A673 (cell line): ENCODE data around the gene LCE6A. TPM values are rescaled to one million over a fixed set of nuclear protein-coding genes. Genes with fewer than 3 reads are reported as not detected.

Experiments
- Bru-seq: library from RNA; stranded (reverse); fragments of 400-500 nt; gene quantifications from one replicate; lab custom pipeline; 2021; lab: Mats Ljungman, UMichigan
- BruChase-seq, 2 experiments: library from RNA; stranded (reverse); fragments of 400-500 nt; gene quantifications; one replicate each; lab custom pipeline; 2021; lab: Mats Ljungman, UMichigan
- BruUV-seq: library from RNA; stranded (reverse); fragments of 400-500 nt; replicated peaks from 2 replicates; lab custom pipeline; 2021; lab: Mats Ljungman, UMichigan
- CTCF ChIA-PET: fragments of 300-600 bp; sonication (Branson Sonifier 250); formaldehyde crosslinking; loops from one replicate; lab custom pipeline; 2022; ENCODE audit warnings: antibody characterized with exemption; lab: Charles Lee
- POLR2A ChIA-PET: fragments of 300-600 bp; sonication (Branson Sonifier 250); formaldehyde crosslinking; loops from one replicate; lab custom pipeline; 2022; ENCODE audit warnings: antibody characterized with exemption; ENCODE audit not compliant: low non-redundant PET; lab: Charles Lee
- DNase-seq: peaks from one replicate; pipeline ENCODE4 v3.0.0-alpha.2; 2015; ENCODE audit warnings: low spot score
- H3K27ac ChIP-seq: fragments of 200-600 bp; sonication (generic); 2 replicates; pipeline ENCODE4 v1.5.1; 2016; ENCODE audit warnings: mixed run types, low read depth, mild to moderate bottlenecking, mixed read lengths, antibody characterized with exemption, low read length; ENCODE audit not compliant: poor library complexity, severe bottlenecking
- H3K27me3 ChIP-seq: fragments of 200-600 bp; sonication (generic); replicated peaks from 2 replicates; pipeline ENCODE4 v1.6.1; 2017; ENCODE audit warnings: mixed run types, low read depth, mild to moderate bottlenecking, mixed read lengths, antibody characterized with exemption, low read length; ENCODE audit not compliant: insufficient read depth, poor library complexity
- H3K36me3 ChIP-seq: fragments of 200-600 bp; sonication (generic); 2 replicates; pipeline ENCODE4 v1.6.1; 2016; ENCODE audit warnings: mixed run types, mild to moderate bottlenecking, mixed read lengths, antibody characterized with exemption, low read length; ENCODE audit not compliant: insufficient read depth, poor library complexity, severe bottlenecking
- H3K4me1 ChIP-seq: fragments of 200-600 bp; sonication (generic); 2 replicates; pipeline ENCODE4 v1.6.1; 2017; ENCODE audit warnings: mixed run types, mild to moderate bottlenecking, mixed read lengths, antibody characterized with exemption, low read length; ENCODE audit not compliant: insufficient read depth, poor library complexity, severe bottlenecking
- H3K4me3 ChIP-seq: fragments of 200-600 bp; sonication (generic); 2 replicates; pipeline ENCODE4 v1.5.1; 2016; ENCODE audit warnings: low read depth, mixed run types, mild to moderate bottlenecking, mixed read lengths, low read length; ENCODE audit not compliant: poor library complexity, severe bottlenecking
- H3K9me3 ChIP-seq: fragments of 200-600 bp; sonication (generic); 2 replicates; pipeline ENCODE4 v1.6.1; 2016; ENCODE audit warnings: mixed run types, low read depth, mild to moderate bottlenecking, mixed read lengths, antibody characterized with exemption, low read length; ENCODE audit not compliant: poor library complexity, severe bottlenecking
- CTCF ChIP-seq: fragments of 300-800, 200-600 bp; sonication (generic); conservative IDR thresholded peaks from 2 replicates; pipeline ENCODE4 v1.5.1; 2017; ENCODE audit warnings: low read depth, mild to moderate bottlenecking, antibody characterized with exemption, low read length, moderate library complexity, mixed read lengths
- EZH2 ChIP-seq: fragments of 200-600 bp; sonication (generic); IDR thresholded peaks from 2 replicates; pipeline ENCODE4 v1.6.1; 2017; ENCODE audit warnings: borderline replicate concordance, low read depth, mild to moderate bottlenecking, mixed read lengths, antibody characterized with exemption, low read length; ENCODE audit not compliant: poor library complexity, severe bottlenecking
- intact Hi-C: fragments of 100-400 bp; cut with micrococcal nuclease; formaldehyde crosslinking; loops from one replicate; pipeline ENCODE4 v1.10.0; 2022; ENCODE audit not compliant: unreplicated experiment
- long read RNA-seq: library from polyadenylated mRNA; stranded (forward); transcript quantifications from one replicate; pipeline ENCODE4 v2.0.0, GENCODE V29; 2022
- total RNA-seq: library from RNA; stranded (reverse); gene quantifications from 2 replicates; pipeline ENCODE4 v1.2.3, GENCODE V29; 2021

LCE6A gene
- not detected in 2 replicates for total RNA-seq
- not detected for Bru-seq, nascent RNA
- not detected for BruChase-seq, experiment 1, labeled RNA remaining after a 2-hour chase
- not detected for BruChase-seq, experiment 2, labeled RNA remaining after a 6-hour chase
- long read RNA-seq, result 0 reads

GRCh38 chr1:152842556-152842955 is at the start of gene LCE6A:
Gene LCE6A (plus strand): TSS chr1:152842856. CDS start chr1:152843521, 665 bp downstream.
- POLR2A ChIA-PET, result no interaction called here
- TF ChIP-seq EZH2 (no peak), CTCF (no peak)
- H3K36me3 ChIP-seq, result no peaks in the 10 kb centered on the region
- no peak for DNase-seq
- H3K4me3 ChIP-seq, result no peak within 1 kb of the TSS
- H3K27ac ChIP-seq, result no peak within 1 kb of the TSS
- H3K27me3 ChIP-seq, result peaks cover 11% of the 10 kb centered on the region
- H3K4me1 ChIP-seq, result no peaks in the 10 kb centered on the region
- no peaks in the 10 kb centered on the region for H3K9me3 ChIP-seq
- intact Hi-C loops, result no loop called here
- BruUV-seq, result no TSS peak
- CTCF ChIA-PET, result no interaction called here

GRCh38 chr1:152795686-152796085 is 47.0 kb upstream of the LCE6A start:
- Histone ChIP-seq H3K36me3 (no peaks in the 10 kb centered on the region), H3K4me1 (no peaks in the 10 kb centered on the region), H3K9me3 (no peaks in the 10 kb centered on the region), H3K27ac (no peak overlapping the region), H3K27me3 (peaks cover 8% of the 10 kb centered on the region), H3K4me3 (no peak overlapping the region)
- BruUV-seq, result no TSS peak
- no peak for DNase-seq
- intact Hi-C loops, result no loop called here
- TF ChIP-seq CTCF (no peak), EZH2 (no peak)
- ChIA-PET CTCF (no interaction called here), POLR2A (no interaction called here)

GRCh38 chr1:152796421-152796820 is 46.2 kb upstream of the LCE6A start, which contains the start of gene LCE1D:
Gene LCE1D (plus strand): TSS chr1:152796721. CDS start chr1:152797795, 1,074 bp downstream.
- ChIA-PET CTCF (no interaction called here), POLR2A (no interaction called here)
- Histone ChIP-seq H3K27me3 (peaks cover 8% of the 10 kb centered on the region), H3K9me3 (no peaks in the 10 kb centered on the region), H3K36me3 (no peaks in the 10 kb centered on the region), H3K4me1 (no peaks in the 10 kb centered on the region), H3K27ac (no peak within 1 kb of the TSS), H3K4me3 (no peak within 1 kb of the TSS)
- no TSS peak for BruUV-seq
- TF ChIP-seq CTCF (no peak), EZH2 (no peak)
- DNase-seq, result no peak
- intact Hi-C loops, result no loop called here
